HG02642 (cell line): ENCODE data around the gene SYTL2.

ENCODE experiments used
- ATAC-seq: cut with Tn5 transposase; IDR thresholded peaks from one replicate; pipeline ENCODE4 v1.9.1; 2021; ENCODE audit warnings: mild to moderate bottlenecking; ENCODE audit not compliant: unreplicated experiment, poor library complexity

The SYTL2 gene

DNA sequence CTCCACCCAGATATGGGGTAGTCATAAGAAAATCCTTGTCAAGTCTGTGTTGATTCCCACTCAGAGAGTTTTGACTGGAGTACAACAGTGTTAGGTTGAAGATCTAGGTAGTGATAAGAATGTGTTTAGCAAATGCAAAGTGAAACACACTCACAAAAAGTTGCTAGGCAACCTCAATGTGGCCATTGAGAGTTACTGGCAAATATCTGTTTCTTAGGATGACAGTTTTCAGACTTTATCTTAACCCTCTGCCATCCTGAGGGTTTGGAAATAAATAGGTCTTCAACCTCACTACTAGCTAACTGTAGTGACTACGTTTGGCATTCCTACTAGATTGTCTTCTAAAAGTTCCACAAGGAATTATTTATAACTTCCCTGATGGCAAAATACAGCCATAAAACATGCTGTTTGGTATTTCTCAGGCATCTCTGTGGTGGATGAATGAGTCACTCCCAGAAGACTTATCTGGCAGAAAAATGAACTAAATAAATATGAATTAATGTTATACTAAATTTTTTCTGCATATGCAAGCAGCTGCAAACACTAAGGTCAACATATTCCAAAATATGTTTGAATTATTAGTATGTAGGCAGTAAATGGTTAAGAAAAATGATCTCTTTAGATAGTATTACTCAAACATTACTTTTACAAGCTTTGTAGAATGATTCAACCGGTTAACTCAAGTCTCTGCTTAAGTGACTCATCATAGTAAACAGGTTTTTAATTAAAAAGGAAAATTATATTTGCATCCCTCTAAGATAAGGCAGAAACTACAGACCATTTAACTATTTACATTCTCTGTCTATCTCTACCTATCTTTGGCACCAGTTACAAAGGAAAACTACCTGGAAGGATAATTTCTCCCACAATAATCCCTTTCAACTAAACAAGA lies 17.1 kb upstream of the SYTL2 start:
- ATAC-seq: no peak

DNA sequence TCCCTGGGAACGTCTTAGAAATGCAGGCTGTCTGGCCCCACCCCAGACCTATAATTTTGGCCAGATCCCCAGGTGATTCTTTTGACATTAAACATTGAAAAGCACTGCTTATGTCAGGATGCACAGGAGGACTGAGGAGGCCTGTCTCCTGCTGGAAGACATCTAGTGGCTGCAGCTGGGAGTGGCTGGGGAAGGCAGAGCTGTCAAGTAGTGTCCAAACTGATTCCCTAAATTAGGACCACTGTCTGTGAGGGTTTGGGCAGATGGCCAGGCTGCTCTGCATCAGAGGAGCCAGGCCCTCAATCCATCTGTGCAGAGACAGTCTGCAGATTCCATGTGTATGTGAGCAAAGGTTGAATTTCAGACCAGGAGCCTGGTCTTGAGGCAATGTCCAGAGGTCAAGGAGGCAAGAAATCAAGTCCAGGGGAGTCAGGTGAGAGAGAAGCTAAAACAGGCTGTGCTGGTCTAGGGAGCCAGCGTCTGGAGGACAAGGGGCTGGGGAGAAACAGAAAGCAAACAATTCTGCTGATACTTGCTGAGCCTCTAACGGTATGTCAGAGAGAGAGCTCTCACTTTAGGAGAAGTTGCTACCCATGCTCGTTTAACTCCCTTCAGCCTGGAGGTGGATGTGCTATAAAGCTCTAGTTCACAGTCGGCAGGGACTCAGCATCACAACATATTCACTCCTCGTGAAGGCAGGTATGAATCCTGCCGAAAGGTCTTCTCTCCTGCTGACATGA lies 15.3 kb upstream of the SYTL2 start:
- ATAC-seq: peak; percentile 47

- ATAC-seq: no peak
Measured at GRCh38 chr11:85825616-85826015, 14.7 kb upstream of the SYTL2 start.

DNA sequence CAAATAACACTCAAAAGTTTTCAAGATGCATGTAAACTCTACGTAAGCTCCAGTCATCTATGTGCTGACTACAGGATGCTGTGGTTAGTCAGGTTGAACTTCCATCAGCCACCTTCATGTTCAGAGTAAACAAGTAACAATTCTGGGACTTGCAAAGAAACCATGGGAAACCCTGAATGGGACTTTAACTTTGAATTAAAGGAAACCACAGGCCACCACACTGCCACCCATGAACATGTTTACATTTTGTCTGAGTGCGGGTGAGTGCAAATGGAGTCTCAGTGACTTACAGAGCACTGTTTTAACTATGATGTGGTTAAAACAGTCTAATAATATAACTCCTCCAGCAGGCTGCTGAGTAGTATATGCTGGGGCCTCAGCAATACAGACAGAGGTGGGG lies 12.9 kb upstream of the SYTL2 start:
- no peak for ATAC-seq

GRCh38 chr11:85822814-85823213 lies 11.9 kb upstream of the SYTL2 start:
- ATAC-seq: no peak

GRCh38 chr11:85821636-85822035 lies 10.7 kb upstream of the SYTL2 start:
- no peak for ATAC-seq

DNA sequence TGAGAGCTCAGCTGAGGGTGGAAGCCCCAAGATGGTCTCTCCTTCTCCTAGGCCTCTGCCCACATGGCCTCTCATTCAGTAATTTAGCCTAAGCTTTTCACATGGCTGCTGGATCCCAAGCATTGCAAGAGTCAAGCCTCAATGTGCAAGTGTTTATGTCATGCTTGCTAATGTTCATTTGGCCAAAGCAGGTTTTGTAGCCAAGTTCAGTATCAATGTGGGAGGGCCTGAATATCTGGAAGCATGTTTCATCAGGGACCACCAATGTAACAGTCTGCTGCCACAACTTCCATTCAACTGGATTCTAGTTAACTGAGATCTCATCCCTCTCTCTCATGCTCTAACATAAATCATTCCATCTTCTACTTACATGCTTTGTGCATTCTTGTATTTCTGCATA lies 8.5 kb upstream of the SYTL2 start:
- no peak for ATAC-seq

DNA sequence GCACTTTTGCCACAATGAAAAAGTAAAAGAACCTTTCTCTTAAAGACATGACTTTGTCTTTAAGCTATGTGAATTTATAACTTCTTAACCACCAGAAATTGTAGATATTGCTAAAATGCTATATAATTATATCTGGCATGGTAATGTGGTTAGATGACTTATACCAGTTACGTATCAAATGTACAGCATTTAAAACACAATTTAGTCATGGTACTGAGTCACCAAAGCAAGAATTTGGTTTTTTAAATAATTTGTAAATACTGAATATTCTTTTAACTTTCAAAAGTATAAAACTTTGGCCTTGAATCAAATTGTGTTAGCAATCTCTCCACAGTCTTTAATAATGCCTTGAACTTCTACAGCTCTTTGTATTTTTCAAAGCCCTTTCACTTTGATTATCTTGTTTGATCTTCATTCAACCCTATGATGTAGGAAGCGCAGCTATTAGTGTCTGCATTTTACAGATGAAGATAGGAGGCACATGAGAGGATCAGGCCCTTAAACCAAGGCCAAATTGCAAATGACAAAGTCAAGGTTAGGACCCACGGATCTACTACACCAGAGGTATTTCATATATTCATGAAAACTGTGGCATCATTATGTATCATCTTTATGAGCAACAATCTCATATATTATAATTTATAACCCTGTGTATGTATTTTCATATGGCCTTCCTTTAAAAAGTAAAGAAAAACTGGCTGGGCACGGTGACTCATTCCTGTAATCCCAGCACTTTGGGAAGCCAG lies 4.4 kb upstream of the SYTL2 start:
- ATAC-seq: no peak

- no peak for ATAC-seq
Measured at GRCh38 chr11:85813721-85814120, 2.8 kb upstream of the SYTL2 start.

GRCh38 chr11:85811624-85812023 lies 683 bp upstream of the SYTL2 start:
- no peak for ATAC-seq

- ATAC-seq: no peak
Measured at GRCh38 chr11:85810521-85810870, 445 bp downstream of the SYTL2 start.

- ATAC-seq: no peak
Measured at GRCh38 chr11:85809863-85810262, 1.1 kb downstream of the SYTL2 start.

DNA sequence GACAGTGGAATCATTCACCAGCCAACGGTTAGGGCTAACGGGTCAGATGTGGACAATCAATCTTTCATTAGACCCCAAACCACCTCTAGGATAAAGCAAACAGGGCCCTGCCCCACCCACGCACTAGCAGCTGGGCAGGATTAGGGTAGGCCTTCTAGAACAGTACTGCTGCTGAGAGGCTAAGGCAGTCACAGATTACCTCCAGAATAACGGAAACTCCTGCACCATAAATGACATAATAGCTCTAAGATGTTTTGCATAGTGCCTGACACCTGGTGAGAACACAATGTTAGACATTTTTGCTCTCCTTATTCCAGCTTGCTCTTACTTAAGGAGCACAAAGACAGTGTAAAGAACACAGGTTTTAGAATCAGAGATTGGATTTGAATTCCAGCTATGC lies 1.8 kb downstream of the SYTL2 start:
- ATAC-seq: peak; percentile 41

GRCh38 chr11:85806876-85807275 lies 4.1 kb downstream of the SYTL2 start:
- ATAC-seq: no peak

GRCh38 chr11:85806016-85806415 lies 4.9 kb downstream of the SYTL2 start:
- no peak for ATAC-seq

DNA sequence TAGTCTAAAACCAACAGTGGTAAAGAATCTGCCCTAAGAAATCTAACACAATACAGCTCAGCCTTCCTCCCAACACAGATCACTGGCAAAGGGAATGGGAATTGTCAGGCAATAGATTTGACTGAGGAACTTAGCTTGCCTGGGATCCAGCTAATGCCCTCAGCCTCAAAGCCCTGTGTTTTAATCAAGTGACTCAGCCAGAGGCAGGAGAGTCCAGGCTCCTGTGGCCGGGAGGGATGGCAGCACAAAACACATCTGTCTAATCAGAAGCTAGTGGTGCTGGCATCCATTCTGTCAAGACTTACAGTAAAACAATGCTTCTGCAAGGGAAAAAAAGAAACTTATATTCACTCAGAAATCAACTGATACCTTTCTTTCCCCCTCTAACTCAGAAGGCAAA lies 5.6 kb downstream of the SYTL2 start:
- no peak for ATAC-seq

DNA sequence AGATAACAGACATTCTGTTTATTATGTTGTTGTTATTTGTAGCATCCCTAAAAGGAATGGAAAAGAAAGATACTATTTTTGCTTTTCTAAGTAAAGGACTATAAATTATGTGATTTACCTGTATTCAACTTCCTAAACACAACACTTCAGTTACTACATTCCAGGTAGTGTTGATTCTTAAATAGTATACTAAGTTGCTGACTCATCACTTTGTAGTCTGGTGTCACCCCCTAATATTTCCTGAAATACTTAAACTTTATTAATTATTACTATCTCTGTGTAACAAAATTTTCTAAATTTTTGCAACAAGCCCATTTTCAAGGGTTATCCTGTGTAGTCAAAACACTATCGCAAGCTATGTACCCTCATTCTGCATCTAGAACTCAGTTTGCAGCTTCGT lies 7.0 kb downstream of the SYTL2 start:
- no peak for ATAC-seq

- no peak for ATAC-seq
Measured at GRCh38 chr11:85803303-85803702, 7.6 kb downstream of the SYTL2 start.

DNA sequence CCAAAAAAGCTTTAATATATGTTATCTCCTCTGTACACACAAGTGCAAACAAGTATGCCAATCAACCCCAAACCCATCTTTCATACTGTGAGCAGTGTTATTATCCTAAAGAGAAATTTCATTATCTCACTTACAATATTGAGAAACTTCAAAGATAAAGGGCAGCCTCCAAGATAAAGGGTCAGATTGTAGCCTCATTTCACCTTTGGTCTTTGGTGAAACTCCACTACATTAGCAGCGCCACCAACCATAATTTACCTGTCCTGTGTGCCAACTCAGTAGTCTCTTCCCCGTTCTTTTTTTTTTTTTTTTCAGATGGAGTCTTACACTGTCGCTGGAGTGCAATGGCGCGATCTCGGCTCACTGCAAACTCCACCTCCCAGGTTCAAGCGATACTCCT lies 9.4 kb downstream of the SYTL2 start:
- ATAC-seq: no peak

DNA sequence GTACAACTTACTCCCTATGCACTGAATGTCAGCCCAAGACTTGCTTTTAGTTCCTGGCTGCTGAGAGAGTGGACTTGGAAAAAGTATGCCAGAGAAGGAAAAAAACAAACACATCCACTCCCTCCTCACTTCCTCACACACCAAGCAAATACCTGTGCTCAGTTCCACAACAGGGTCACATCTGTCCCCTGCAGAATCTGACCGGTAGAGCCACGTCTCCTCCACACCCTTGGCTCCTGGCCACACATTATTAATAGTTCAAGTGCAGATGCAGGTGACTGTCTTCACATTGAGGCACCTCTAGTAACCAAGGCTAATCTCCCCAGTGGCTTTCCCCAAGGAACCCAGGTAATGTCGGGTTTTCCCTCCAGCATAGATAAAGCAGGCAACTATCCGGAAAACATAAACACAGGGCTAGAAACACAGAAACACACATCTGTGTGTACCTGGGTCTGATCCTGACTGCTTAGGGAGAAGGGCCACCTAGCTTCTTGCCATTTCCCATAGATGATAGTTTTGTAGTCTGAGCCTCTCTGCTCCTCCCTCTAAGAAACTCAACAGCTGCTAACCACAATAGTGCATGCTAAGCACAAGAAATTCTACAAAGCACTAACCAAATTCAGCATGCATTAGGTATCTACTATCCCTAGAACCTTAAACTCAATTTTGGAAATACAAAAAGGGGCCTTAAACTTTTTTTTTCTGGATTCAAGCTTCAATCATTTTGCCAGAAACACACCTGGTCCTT lies 10.2 kb downstream of the SYTL2 start:
- no peak for ATAC-seq
